EL (cell line): ENCODE measurements around the gene IDI2.
"Not testable (repeated sequence)": the region's sequence is repeated elsewhere in the genome, so short reads cannot be mapped to it uniquely, and the experiment has no call there.

ENCODE experiments used
- DNase-seq: peaks from one replicate; pipeline ENCODE4 v3.0.0-alpha.2; 2016

The IDI2 gene

DNA sequence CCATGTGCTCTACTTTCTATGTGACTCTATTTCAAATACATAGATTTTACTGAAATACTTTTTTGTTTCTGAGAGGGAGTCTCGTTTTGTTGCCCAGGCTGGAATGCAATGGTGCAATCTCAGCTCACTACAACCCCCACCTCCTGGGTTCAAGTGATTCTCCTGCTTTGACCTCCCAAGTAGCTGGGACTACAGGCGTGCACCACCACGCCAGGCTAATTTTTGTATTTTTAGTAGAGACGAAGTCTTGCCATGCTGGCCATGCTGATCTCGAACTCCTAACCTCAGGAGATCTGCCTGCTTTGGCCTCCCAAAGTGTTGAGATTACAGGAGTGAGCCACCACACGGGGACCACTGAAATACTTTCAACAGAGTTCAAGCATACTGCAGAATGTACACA lies 19.8 kb upstream of the IDI2 start:
- DNase-seq: no peak

DNA sequence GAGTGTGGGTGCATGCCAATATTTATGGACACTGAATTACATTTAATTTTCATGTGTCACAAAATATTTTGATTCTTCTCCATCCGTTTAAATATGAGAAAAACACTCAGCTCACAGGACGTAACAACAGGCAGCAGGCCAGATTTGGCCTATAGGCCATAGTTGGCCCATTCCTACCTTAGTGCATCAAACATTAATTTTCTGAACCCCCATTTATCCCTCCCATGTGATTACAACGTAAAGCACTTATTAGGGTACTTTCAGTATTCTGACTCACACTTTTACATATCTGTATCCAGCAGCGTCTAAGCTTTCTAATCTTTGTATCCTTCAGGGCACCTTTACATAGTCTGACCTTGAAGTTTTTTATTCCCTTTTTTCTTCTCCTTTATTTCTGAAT lies 19.3 kb upstream of the IDI2 start:
- no peak for DNase-seq

DNA sequence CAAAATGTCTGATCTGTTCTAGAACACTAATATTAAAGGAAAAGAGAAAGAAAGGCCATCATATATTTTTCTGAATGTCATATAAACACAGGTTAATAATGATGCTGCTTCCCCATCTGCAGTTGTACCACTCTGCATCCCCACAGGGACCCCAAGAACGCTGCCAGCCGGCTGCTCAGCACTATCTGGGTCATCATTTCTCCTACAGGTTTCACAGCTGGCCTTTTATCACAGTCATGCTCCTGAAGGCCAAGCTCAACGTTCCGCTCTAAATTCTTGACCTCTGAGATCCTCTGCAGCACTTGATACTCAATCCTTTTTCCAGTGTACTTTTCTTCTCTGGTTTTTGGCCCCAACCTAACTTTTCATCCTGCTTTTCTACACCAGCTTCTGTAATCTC lies 18.5 kb upstream of the IDI2 start:
- DNase-seq: no peak

DNA sequence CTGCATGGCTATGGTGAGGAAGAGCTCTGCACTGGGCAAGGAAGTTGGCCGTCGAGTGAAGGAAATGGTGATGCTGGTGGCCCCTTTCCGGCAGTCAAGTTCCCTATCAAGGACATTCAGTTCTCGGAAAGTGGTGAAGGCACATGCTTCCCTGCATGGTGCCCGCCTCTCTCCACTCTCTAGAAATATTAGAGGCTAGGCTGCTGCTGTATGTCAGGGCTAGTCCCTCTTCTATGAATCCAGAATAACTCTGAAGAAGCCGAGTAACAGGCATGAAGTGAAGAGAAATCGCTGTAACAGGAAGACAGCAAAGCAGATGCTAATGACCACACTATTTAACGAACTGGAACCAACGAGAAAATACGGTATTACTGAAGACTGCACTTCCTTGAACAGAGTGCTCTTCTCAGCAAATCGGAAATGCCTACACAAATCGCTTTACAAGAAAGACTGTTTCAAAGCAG lies 17.9 kb upstream of the IDI2 start:
- DNase-seq: no peak

DNA sequence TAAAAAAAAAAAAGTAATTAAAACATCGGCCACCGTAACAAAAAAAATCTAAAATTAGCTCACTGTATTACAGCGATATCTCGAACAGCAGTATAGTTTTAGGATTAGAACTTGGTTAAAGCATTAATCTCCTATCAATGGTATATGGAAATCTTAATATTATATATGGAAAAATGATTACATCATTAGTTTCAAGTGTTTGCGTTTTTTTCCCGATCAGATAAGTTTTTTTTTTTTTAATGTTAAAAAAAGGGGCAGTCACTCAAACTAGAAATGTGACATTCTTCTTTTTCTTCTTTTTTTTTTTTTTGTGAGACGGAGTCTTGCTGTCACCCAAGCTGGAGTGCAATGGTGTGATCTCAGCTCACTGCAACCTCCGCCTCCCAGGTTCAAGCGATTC lies 15.9 kb upstream of the IDI2 start:
- DNase-seq: no peak

DNA sequence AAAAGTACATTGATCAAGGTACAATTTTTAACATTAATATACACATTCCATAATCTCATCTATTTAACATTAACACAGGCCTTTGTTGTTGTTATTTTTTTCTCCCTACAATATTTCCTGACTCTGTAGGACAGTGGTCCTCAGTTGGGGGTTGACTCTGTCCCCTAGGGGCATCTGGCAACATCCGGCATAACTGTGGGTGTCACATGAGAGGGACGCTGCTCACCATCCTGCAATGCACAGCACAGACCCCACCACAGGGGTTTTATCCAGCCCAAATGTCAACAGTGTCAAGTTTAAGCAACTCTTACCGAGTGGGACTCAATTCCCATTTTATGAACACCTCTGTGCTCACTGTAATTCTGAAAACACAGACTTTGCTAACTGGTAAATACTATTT lies 14.5 kb upstream of the IDI2 start:
- no peak for DNase-seq

DNA sequence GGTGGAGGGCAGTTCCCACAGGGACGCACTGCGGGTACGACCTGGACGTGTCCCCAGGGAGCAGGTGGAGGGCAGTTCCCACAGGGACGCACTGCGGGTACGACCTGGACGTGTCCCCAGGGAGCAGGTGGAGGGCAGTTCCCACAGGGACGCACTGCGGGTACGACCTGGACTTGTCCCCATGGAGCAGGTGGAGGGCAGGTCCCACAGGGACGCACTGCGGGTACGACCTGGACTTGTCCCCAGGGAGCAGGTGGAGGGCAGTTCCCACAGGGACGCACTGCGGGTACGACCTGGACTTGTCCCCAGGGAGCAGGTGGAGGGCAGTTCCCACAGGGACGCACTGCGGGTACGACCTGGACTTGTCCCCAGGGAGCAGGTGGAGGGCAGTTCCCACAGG lies 13.1 kb upstream of the IDI2 start:
- not testable (repeated sequence) for DNase-seq

DNA sequence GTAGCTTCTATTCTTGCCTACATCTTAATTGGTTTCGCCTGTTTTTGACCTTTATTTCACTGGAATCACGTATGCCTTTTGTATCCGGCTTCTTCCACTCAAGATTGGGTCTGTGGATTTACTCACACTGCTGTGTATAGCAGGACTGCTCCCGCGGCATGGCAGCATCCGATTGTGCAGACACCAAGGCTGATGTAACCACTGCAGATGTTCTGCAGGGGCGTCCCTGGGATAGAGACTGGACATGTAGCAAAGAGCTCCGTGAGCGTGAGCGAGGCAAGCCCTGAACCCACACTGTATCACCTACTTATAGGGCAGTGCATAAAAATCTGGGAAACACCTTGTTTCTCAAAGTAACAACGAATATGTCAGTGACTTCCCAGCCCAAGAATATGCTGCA lies 11.4 kb upstream of the IDI2 start:
- no peak for DNase-seq

DNA sequence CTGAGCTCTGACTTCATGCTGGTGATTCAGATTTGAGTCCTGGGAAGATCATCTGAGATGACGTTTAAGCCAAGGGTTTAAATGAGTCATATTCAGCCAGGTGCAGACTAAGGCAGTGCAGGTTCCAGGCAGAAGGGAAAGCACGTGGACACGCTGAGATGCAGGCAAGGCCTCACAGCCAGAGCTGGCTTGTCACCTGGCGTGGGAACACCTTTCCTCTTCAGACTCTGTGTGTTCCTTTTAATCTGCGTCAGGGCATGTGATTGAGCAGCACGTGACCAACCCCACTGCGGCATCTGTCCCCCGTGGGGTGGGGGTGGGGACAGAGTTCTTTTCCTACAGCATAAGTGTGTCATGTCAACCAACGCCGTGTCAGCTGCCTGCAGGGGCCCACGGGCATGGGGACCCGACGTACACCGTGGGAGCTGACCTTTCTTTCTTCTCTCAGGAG lies 10.7 kb upstream of the IDI2 start:
- DNase-seq: peak; percentile 34

DNA sequence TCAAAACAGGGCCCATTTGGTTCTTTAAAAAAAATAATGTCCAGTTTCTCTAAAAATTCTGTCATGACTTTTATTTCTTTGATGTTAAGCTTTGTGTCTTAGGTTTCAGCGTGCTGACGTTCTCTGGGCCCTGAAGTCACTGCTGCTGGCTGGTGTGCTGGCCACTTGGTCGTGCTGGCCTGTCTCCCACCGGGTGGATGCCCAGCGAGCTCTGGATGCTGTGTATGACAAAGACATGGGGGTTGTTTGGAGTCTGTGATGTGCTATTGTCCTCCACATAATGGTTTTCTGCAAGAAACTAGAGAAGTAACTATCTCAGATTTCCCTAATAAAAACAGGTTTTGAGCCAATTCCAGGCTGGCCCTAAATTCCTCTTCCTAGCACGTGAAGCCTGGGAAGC lies 9.5 kb upstream of the IDI2 start:
- DNase-seq: no peak

DNA sequence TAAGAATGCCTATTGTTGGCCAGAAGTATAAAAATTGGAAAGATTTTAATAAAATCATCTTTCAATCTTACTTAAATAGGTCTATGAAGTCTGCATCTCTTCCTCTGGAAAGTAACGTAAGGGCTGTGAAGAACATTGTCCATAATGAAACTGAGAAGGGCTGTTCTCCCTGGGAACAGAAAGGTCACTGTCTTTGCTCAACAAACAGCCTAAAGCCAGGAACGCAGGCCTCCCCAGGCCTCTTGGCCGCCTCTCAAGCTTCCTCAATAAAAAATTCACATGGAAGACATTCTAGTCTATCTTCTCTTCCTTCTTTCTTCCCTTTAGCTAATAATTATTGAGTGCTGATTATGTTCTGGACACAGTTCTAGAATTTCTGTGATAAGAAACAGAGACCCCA lies 9.1 kb upstream of the IDI2 start:
- no peak for DNase-seq

DNA sequence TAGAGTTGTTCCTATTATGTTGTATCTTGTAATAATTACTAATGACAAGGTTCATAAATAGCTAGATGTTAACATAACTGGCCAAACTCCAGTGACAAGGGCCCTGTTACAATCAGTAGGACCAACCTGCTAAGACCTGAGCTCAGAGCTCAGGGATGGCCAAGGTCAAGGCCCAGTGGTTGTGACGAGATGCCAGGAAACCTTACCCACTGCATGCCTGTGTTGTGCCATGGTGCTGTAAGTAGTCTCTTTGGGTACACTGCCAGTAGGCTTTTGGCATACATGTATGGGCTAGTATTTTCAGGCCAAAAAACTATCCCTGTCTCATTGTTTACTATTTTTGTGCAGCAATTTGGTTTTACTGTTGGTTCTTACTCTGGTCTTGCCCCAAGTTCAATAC lies 7.9 kb upstream of the IDI2 start:
- no peak for DNase-seq

DNA sequence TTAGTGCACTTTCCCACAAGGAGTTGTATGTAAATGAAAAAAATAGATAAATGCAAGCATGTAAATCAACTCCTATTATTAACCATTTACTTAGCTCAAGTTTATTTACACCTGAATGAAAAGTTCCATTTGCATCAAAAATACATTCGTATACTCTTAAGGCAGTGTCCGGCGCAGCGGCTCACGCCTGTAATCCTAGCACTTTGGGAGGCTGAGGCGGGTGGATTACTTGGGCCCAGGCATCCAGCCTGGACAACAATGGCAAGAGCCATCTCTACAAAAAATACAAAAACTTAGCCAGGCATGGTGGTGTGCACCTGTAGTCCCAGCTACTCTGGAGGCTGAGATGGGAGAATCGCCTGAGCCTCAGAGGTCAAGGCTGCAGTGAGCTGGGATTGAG lies 4.2 kb upstream of the IDI2 start:
- no peak for DNase-seq

DNA sequence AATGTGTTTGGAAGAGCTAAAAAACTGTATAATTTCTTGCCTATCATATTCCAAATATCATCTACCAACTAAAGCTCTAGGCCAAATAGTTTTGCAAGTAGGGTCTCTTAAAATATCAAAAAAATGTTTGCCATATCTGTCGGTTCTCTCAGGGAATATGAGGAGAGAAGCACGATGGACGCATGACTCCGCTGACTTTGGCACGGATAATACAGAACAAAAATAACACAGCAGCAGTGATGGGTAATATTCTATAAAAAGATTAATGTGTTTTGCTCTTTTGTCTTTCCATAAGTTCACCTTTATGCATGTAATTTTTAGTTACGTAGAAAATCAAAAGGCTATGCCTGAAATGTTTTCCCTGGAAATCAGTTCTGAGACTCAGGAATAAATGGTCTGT lies 919 bp upstream of the IDI2 start:
- no peak for DNase-seq

DNA sequence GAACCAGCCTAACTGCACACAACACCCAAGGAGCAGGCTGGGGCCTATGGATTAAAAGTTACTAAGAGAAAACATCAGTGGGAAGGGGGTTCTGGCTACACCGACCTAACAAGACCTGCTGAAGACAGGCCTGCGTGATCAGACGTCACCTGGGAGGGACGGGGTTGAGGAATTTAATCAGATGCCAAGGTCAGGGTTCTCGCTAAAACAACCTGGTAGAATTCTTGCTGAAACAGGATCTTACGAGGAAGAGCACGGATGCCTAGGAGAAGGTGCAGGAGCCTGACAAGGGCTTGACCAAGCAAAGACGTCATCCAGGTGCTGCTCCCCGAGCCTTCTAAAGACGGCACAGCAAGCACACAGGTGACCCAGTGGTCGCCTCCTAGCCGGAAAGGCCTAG lies 1.6 kb downstream of the IDI2 start:
- no peak for DNase-seq

DNA sequence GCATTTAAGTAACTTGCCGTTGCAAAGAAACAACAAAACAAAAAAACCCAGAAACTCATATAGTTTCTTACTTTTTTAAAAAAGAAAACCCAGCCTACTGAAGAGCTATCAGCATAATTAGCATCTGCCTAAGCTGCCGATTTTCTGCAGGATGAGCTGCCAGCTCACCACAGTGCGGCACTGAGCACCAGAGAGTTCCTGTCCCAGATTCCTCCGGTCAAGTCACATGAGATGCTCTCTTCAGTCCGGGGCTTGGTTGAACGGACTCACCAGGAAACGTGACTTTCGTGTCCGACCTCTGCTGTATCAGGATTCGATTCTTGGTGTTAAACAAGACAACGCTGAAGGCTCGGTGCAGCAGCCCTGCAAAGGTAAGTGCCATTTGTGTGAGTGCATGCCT lies 3.2 kb downstream of the IDI2 start:
- no peak for DNase-seq

DNA sequence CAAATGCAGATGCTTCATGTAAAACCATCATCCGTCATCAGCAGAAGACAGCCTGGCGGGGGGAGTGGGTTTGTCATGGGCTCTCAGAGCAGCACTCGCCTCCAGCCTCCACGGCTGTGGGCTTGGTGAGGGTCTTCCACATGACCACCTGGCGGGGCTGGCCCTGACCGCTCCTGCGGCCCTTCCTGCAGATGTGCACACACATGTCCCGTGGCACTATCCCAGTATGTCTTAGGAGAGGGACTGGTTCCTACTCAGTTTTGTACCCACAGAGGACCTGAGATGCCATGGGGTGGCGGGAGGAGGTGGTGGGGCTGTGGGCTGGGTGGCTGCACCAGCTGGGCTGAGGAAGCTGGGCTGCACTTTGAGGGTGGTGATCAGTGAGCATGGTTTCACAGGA lies 4.7 kb downstream of the IDI2 start:
- no peak for DNase-seq

DNA sequence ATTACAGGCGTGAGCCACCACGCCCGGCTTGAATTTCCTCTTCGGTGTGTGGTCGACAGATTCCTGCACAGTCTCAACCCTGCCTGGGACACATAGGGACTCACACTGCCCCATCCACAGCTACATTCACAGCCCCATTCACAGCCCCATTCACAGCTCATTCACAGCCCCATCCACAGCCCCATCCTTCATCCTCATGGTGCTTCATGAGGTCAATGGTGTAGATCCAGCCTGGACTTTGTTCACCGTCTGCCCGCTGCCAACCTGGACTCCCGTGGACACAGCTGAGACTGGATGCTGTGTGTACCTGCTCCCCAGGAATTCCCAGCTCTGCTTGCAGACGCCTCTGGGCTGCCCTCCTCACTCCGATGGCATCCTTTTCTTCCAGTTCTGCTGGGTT lies 5.2 kb downstream of the IDI2 start:
- no peak for DNase-seq

DNA sequence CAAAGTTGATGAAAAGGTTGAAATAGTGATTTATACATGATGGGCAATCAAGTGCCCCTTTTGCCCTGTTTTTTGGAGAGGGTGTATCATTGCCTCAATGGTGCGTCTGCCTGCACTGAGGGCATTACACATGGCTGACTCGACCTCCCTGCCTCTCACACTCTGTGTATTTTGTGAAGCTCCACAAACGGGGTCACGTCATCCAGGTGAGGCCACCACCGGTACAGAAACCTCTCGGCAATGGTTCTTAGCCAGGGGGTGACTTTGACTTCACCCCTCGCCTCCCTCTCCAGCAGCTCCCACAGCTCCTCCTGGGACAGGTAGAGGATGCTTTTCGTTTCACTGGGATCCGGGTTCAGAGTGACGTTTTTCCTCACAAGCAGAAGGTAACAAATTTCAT lies 6.3 kb downstream of the IDI2 start:
- DNase-seq: no peak

DNA sequence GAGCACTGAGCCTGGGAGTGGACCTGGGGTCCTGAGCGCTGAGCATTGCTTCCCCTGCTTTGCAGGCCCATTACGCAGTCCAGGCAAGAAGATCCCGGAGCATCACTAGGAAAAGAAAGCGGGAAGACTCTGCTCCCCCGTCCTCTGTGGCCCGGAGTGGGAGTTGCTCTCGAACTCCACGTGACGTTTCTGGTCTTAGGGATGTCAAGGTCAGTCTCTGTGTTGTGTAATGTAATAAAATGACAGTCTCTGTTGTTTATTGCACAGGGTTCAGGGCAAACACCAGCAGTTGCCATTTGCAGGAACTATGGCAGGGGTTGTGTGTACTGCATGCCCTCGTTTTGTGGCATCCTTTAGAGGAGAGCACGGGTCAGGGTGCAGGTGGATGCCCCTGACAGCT lies 10.0 kb downstream of the IDI2 start:
- DNase-seq: no peak

DNA sequence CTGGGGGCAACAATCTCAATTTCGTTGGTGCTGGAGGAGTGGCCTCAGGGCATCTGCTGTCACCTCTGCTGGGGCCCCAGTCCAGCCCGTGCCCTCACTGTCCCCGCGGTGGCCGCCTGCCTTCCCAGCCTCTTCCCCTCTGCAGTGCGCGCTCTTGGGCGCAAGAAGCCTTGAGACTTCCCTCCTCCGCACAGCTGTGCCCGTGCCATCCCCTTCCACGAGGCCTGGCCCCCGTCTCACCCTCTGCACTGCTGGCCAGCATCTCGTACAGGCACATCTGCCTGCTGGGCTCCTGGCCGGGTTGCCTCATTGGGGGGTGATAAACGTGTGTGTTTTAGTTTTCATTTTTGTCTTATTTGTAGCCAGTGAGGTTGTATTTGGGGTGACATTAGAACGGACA lies 14.0 kb downstream of the IDI2 start:
- DNase-seq: no peak

DNA sequence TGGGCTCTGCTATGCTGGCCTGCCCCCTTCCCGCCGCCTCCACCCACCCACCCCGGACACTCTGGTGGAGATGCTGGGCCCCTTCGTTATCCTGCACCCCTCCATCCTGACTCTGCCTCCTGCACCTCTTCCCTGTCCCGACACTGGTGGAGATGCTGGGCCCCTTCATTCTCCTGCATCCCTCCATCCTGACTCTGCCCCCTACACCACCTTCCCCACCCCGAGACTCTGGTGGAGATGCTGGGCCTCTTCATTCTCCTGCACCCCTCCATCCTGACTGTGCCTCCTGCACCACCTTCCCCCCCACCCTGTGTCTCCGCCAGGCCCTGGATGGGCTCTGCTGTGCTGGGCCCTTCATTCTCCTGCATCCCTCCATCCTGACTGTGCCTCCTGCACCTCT lies 15.0 kb downstream of the IDI2 start:
- DNase-seq: no peak

DNA sequence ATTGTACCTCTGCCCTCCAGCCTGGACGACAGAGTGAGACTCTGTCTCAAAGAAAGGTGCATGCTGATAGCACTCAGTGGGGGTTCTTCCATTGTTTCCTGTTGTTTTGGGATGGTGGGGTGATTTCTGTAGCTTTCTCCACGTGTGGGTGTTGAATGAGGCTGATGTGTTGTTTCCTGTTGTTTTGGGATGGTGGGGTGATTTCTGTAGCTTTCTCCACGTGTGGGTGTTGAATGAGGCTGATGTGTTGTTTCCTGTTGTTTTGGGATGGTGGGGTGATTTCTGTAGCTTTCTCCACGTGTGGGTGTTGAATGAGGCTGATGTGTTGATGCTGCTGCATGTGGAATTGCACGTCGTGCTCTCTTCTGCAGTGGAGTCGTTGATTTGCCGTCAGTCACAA lies 15.7 kb downstream of the IDI2 start:
- not testable (repeated sequence) for DNase-seq

DNA sequence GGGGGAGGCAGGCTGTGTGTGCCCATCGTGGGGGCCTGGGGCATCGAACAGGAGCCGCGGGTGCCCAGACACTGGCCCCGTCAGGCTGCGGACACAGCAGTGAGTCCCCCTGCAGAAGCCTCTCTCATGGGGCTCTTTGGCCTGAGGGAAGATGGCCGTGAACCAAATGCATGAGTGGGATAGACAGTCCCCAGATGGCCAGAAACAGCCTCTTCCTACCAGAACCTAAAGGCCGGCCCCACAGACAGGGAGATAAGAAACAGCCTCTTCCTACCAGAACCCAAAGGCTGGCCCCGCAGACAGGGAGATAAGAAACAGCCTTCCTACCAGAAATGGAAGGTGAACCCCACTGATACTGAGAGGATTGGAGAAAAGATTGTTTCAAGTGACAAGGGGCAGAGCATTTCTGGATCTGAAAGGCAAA lies 16.6 kb downstream of the IDI2 start:
- no peak for DNase-seq

DNA sequence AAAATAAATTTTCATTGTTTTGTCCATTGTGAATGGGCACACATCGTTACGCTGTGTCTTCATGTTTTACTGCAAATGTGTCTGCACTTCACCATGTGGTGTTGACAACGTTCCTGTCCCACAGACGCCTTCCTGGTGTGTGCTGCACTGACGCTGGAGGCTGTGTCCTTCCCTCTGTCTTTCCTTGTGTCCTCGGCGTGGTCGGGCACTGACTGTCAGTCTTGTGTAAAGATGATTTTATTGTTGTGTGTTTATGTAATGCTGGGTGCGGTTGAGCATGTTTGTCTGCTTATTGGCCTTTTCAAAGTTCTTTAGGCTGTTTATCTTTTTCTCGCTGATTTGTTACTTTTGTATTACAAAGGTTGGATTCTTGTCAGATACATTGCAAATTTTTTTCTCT lies 18.1 kb downstream of the IDI2 start:
- no peak for DNase-seq

DNA sequence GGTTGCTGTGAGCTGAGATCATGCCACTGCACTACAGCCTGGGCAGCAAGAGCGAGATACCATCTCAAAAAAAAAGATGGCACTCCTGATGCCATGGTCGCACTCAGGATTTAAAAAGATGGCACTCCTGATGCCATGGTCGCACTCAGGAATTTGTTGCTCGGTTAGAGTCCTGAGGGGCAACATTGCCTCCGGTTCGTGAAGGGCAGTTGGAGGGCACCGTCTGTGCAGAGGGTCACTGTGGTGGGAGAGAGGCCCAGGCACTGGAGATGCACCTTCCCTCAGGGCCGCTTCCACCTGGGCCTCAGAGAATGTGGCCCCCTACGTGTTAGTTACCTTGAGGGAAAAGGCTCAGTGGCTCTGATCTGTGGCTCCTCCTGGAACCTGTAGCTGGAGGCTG lies 19.1 kb downstream of the IDI2 start:
- no peak for DNase-seq
